K562 (cell line): ENCODE results near the gene ANXA3. TPM values are rescaled to one million over a fixed set of nuclear protein-coding genes. Genes with fewer than 3 reads are reported as not detected.

Source experiments
- AFF4 ChIP-seq: sonication (generic); formaldehyde crosslinking; IDR thresholded peaks from 2 replicates; pipeline ENCODE4 v1.8.0; 2023; ENCODE audit warnings: mild to moderate bottlenecking, missing genetic modification reagents
- CBX1 ChIP-seq: sonication (generic); IDR thresholded peaks from 2 replicates; pipeline ENCODE4 v1.6.1; 2016; ENCODE audit warnings: antibody characterized with exemption, low read depth, mild to moderate bottlenecking
- CBX5 ChIP-seq: IDR thresholded peaks from 2 replicates; pipeline ENCODE4 v1.6.1; 2014; ENCODE audit warnings: low read depth, borderline replicate concordance
- ESRRA ChIP-seq: fragments of 450-650 bp; IDR thresholded peaks from 2 replicates; pipeline ENCODE4 v1.6.1; 2014; ENCODE audit warnings: low read depth, mild to moderate bottlenecking, moderate library complexity, borderline replicate concordance
- GABPB2 ChIP-seq: fragments of 250-450 bp; sonication (Bioruptor Pico); conservative IDR thresholded peaks from 2 replicates; pipeline ENCODE4 v1.5.1; 2021; ENCODE audit warnings: mild to moderate bottlenecking
- KAT8 ChIP-seq: fragments of 450-650 bp; IDR thresholded peaks from 2 replicates; pipeline ENCODE4 v1.6.1; 2016; ENCODE audit warnings: low read depth, mild to moderate bottlenecking
- SNAPC5 ChIP-seq: fragments of 250-450 bp; sonication (Bioruptor Pico); IDR thresholded peaks from 2 replicates; pipeline ENCODE4 v1.8.0; 2021; ENCODE audit warnings: moderate library complexity, mild to moderate bottlenecking, inconsistent platforms
- polyA plus RNA-seq, 8 experiments: library from polyadenylated mRNA; depleted of rRNA in 4 of 8; stranded (reverse) in 5 of 8; unstranded in 3 of 8; fragments of >200 nt; fragmentation: Nextera tagmentation in 2 of 8; fragmentation: Illumina TruSeq in 1 of 8; extraction: Ambion mirVana in 2 of 8; extraction: Trizol in 1 of 8; gene quantifications; 2 replicates each; pipeline versions ENCODE4 v1.2.1 to v1.2.3, GENCODE V29; 2011 to 2014; ENCODE audit warnings: inconsistent platforms in 1 of 8, missing spikeins in 1 of 8
- total RNA-seq, 7 experiments: library from RNA; depleted of rRNA in 6 of 7; stranded (reverse); fragments of >200 nt in 6 of 7; fragmentation: Illumina TruSeq in 2 of 7; extraction: Trizol in 2 of 7; gene quantifications; 2 replicates each; pipeline versions ENCODE4 v1.2.1 to v1.2.3, GENCODE V29; 2011 to 2021; ENCODE audit warnings: low replicate concordance in 1 of 7
- TF ChIP-seq, protein P1 (sequence below): fragments of 250-450 bp; sonication (Bioruptor Pico); IDR thresholded peaks from 2 replicates; pipeline ENCODE4 v1.8.0; 2022; ENCODE audit warnings: moderate library complexity, mild to moderate bottlenecking, inconsistent platforms
- TF ChIP-seq, protein P2 (sequence below): fragments of 250-450 bp; sonication (Bioruptor Pico); IDR thresholded peaks from 2 replicates; pipeline ENCODE4 v1.8.0; 2021; ENCODE audit warnings: mild to moderate bottlenecking, moderate library complexity
- TF ChIP-seq, protein P3 (sequence below): fragments of 450-650 bp; IDR thresholded peaks from 2 replicates; pipeline ENCODE4 v1.6.1; 2016; ENCODE audit warnings: mild to moderate bottlenecking, moderate library complexity

Gene ANXA3
- total and polyA plus RNA-seq, 9 of the 15 experiments (the other 6 are each of a cell fraction or from before 2014, with no cell fraction given) = 6.3 to 15.5 (median 9.8) TPM

- no peak for TF ChIP-seq AFF4 (CRISPR knock-in tag)
- no peak for TF ChIP-seq ESRRA
- TF ChIP-seq KAT8 = no peak
- no peak for TF ChIP-seq SNAPC5 (CRISPR knock-in tag)
- no peak for TF ChIP-seq CBX5
- TF ChIP-seq CBX1 = no peak
- TF ChIP-seq, protein P1, sequence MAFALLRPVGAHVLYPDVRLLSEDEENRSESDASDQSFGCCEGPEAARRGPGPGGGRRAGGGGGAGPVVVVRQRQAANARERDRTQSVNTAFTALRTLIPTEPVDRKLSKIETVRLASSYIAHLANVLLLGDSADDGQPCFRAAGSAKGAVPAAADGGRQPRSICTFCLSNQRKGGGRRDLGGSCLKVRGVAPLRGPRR (CRISPR knock-in tag) = no peak
- TF ChIP-seq, protein P2, sequence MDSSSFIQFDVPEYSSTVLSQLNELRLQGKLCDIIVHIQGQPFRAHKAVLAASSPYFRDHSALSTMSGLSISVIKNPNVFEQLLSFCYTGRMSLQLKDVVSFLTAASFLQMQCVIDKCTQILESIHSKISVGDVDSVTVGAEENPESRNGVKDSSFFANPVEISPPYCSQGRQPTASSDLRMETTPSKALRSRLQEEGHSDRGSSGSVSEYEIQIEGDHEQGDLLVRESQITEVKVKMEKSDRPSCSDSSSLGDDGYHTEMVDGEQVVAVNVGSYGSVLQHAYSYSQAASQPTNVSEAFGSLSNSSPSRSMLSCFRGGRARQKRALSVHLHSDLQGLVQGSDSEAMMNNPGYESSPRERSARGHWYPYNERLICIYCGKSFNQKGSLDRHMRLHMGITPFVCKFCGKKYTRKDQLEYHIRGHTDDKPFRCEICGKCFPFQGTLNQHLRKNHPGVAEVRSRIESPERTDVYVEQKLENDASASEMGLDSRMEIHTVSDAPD (CRISPR knock-in tag) = no peak
- TF ChIP-seq, protein P3, sequence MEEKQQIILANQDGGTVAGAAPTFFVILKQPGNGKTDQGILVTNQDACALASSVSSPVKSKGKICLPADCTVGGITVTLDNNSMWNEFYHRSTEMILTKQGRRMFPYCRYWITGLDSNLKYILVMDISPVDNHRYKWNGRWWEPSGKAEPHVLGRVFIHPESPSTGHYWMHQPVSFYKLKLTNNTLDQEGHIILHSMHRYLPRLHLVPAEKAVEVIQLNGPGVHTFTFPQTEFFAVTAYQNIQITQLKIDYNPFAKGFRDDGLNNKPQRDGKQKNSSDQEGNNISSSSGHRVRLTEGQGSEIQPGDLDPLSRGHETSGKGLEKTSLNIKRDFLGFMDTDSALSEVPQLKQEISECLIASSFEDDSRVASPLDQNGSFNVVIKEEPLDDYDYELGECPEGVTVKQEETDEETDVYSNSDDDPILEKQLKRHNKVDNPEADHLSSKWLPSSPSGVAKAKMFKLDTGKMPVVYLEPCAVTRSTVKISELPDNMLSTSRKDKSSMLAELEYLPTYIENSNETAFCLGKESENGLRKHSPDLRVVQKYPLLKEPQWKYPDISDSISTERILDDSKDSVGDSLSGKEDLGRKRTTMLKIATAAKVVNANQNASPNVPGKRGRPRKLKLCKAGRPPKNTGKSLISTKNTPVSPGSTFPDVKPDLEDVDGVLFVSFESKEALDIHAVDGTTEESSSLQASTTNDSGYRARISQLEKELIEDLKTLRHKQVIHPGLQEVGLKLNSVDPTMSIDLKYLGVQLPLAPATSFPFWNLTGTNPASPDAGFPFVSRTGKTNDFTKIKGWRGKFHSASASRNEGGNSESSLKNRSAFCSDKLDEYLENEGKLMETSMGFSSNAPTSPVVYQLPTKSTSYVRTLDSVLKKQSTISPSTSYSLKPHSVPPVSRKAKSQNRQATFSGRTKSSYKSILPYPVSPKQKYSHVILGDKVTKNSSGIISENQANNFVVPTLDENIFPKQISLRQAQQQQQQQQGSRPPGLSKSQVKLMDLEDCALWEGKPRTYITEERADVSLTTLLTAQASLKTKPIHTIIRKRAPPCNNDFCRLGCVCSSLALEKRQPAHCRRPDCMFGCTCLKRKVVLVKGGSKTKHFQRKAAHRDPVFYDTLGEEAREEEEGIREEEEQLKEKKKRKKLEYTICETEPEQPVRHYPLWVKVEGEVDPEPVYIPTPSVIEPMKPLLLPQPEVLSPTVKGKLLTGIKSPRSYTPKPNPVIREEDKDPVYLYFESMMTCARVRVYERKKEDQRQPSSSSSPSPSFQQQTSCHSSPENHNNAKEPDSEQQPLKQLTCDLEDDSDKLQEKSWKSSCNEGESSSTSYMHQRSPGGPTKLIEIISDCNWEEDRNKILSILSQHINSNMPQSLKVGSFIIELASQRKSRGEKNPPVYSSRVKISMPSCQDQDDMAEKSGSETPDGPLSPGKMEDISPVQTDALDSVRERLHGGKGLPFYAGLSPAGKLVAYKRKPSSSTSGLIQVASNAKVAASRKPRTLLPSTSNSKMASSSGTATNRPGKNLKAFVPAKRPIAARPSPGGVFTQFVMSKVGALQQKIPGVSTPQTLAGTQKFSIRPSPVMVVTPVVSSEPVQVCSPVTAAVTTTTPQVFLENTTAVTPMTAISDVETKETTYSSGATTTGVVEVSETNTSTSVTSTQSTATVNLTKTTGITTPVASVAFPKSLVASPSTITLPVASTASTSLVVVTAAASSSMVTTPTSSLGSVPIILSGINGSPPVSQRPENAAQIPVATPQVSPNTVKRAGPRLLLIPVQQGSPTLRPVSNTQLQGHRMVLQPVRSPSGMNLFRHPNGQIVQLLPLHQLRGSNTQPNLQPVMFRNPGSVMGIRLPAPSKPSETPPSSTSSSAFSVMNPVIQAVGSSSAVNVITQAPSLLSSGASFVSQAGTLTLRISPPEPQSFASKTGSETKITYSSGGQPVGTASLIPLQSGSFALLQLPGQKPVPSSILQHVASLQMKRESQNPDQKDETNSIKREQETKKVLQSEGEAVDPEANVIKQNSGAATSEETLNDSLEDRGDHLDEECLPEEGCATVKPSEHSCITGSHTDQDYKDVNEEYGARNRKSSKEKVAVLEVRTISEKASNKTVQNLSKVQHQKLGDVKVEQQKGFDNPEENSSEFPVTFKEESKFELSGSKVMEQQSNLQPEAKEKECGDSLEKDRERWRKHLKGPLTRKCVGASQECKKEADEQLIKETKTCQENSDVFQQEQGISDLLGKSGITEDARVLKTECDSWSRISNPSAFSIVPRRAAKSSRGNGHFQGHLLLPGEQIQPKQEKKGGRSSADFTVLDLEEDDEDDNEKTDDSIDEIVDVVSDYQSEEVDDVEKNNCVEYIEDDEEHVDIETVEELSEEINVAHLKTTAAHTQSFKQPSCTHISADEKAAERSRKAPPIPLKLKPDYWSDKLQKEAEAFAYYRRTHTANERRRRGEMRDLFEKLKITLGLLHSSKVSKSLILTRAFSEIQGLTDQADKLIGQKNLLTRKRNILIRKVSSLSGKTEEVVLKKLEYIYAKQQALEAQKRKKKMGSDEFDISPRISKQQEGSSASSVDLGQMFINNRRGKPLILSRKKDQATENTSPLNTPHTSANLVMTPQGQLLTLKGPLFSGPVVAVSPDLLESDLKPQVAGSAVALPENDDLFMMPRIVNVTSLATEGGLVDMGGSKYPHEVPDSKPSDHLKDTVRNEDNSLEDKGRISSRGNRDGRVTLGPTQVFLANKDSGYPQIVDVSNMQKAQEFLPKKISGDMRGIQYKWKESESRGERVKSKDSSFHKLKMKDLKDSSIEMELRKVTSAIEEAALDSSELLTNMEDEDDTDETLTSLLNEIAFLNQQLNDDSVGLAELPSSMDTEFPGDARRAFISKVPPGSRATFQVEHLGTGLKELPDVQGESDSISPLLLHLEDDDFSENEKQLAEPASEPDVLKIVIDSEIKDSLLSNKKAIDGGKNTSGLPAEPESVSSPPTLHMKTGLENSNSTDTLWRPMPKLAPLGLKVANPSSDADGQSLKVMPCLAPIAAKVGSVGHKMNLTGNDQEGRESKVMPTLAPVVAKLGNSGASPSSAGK = peak; percentile 62
- no peak for TF ChIP-seq GABPB2
These were observed 78.5 kb downstream of the ANXA3 start (continued) for GRCh38 chr4:78629991-78630541.
